K562 (cell line): ENCODE data around the gene ISG20L2. TPM values are rescaled to one million over a fixed set of nuclear protein-coding genes. Genes with fewer than 3 reads are reported as not detected.

ENCODE experiments used
- ARNT ChIP-seq, 2 experiments: fragments of 450-650 bp; IDR thresholded peaks; 2 replicates each; pipeline ENCODE4 v1.6.1; 2016; ENCODE audit warnings: mild to moderate bottlenecking in 1 of 2
- BRCA1 ChIP-seq, 2 experiments: fragments of 450-650 bp in 1 of 2; sonication (generic) in 1 of 2; formaldehyde crosslinking in 1 of 2; IDR thresholded peaks; 2 replicates each; pipeline versions ENCODE4 v1.5.0 to v1.6.1; 2017 to 2020; ENCODE audit warnings: mild to moderate bottlenecking in 1 of 2, missing genetic modification reagents in 1 of 2
- CREM ChIP-seq: IDR thresholded peaks from 2 replicates; pipeline ENCODE4 v1.6.1; 2014; ENCODE audit warnings: antibody characterized with exemption, low read depth
- DNMT1 ChIP-seq: fragments of 450-650 bp; IDR thresholded peaks from 2 replicates; pipeline ENCODE4 v1.6.1; 2016; ENCODE audit warnings: antibody characterized with exemption, mild to moderate bottlenecking
- ELF4 ChIP-seq: fragments of 450-650 bp; formaldehyde crosslinking; IDR thresholded peaks from 2 replicates; pipeline ENCODE4 v1.4.0; 2022; ENCODE audit warnings: missing genetic modification characterization
- ETV5 ChIP-seq: sonication (generic); formaldehyde crosslinking; IDR thresholded peaks from 2 replicates; pipeline ENCODE4 v1.4.0; 2020; ENCODE audit warnings: low read depth, mild to moderate bottlenecking, missing genetic modification reagents
- FOXJ2 ChIP-seq: fragments of 200-800 bp; sonication (Bioruptor generic); IDR thresholded peaks from 2 replicates; pipeline ENCODE4 v1.6.1; 2016; ENCODE audit warnings: missing genetic modification characterization, missing compliant biosample characterization
- GABPA ChIP-seq: fragments of 200-800 bp; sonication (Bioruptor generic); conservative IDR thresholded peaks from 2 replicates; pipeline ENCODE4 v1.6.1; 2016; ENCODE audit warnings: low read depth, missing genetic modification characterization, missing compliant biosample characterization
- GABPB1 ChIP-seq: sonication (generic); formaldehyde crosslinking; IDR thresholded peaks from 2 replicates; pipeline ENCODE4 v1.8.0; 2022; ENCODE audit warnings: mild to moderate bottlenecking, missing genetic modification reagents
- GTF2E2 ChIP-seq: fragments of 200-800 bp; sonication (Bioruptor generic); IDR thresholded peaks from 2 replicates; pipeline ENCODE4 v1.6.1; 2016; ENCODE audit warnings: missing genetic modification characterization, missing compliant biosample characterization
- TCF7L2 ChIP-seq: fragments of 150-350 bp; IDR thresholded peaks from 2 replicates; pipeline ENCODE4 v1.6.1; 2016; ENCODE audit warnings: low read depth, mild to moderate bottlenecking, low read length, moderate library complexity
- TRIM28 ChIP-seq: fragments of 450-650 bp; IDR thresholded peaks from 2 replicates; pipeline ENCODE4 v1.6.1; 2017
- ZBTB7A ChIP-seq: IDR thresholded peaks from 2 replicates; pipeline ENCODE4 v1.6.1; 2011; ENCODE audit warnings: low read depth, mild to moderate bottlenecking, low read length, moderate library complexity, borderline replicate concordance; ENCODE audit not compliant: control insufficient read depth
- ZC3H4 ChIP-seq: sonication (generic); formaldehyde crosslinking; IDR thresholded peaks from 2 replicates; pipeline ENCODE4 v1.9.0; 2021; ENCODE audit warnings: missing genetic modification reagents, borderline replicate concordance
- ZFX ChIP-seq: sonication (generic); formaldehyde crosslinking; IDR thresholded peaks from 2 replicates; pipeline ENCODE4 v1.8.0; 2022; ENCODE audit warnings: mild to moderate bottlenecking, missing genetic modification reagents, moderate library complexity
- ZNF584 ChIP-seq: fragments of 200-800 bp; sonication (Bioruptor generic); IDR thresholded peaks from 2 replicates; pipeline ENCODE4 v1.6.1; 2016; ENCODE audit warnings: low read depth, mild to moderate bottlenecking, missing genetic modification characterization, missing compliant biosample characterization
- ZNF589 ChIP-seq: fragments of 200-800 bp; sonication (Bioruptor generic); IDR thresholded peaks from 2 replicates; pipeline ENCODE4 v1.6.1; 2016; ENCODE audit warnings: low read depth, missing genetic modification characterization, missing compliant biosample characterization
- ZNF644 ChIP-seq: fragments of 200-800 bp; sonication (Bioruptor generic); IDR thresholded peaks from 2 replicates; pipeline ENCODE4 v1.6.1; 2016; ENCODE audit warnings: low read depth, missing genetic modification characterization, missing compliant biosample characterization
- ZNF707 ChIP-seq: fragments of 250-450 bp; sonication (Bioruptor Pico); conservative IDR thresholded peaks from 2 replicates; pipeline ENCODE4 v1.8.0; 2022; ENCODE audit warnings: inconsistent platforms, mild to moderate bottlenecking, moderate library complexity
- polyA plus RNA-seq, 8 experiments: library from polyadenylated mRNA; depleted of rRNA in 4 of 8; stranded (reverse) in 5 of 8; unstranded in 3 of 8; fragments of >200 nt; fragmentation: Nextera tagmentation in 2 of 8; fragmentation: Illumina TruSeq in 1 of 8; extraction: Ambion mirVana in 2 of 8; extraction: Trizol in 1 of 8; gene quantifications; 2 replicates each; pipeline versions ENCODE4 v1.2.1 to v1.2.3, GENCODE V29; 2011 to 2014; ENCODE audit warnings: inconsistent platforms in 1 of 8, missing spikeins in 1 of 8
- total RNA-seq, 7 experiments: library from RNA; depleted of rRNA in 6 of 7; stranded (reverse); fragments of >200 nt in 6 of 7; fragmentation: Illumina TruSeq in 2 of 7; extraction: Trizol in 2 of 7; gene quantifications; 2 replicates each; pipeline versions ENCODE4 v1.2.1 to v1.2.3, GENCODE V29; 2011 to 2021; ENCODE audit warnings: low replicate concordance in 1 of 7
- TF ChIP-seq, protein P1 (sequence below): sonication (generic); formaldehyde crosslinking; IDR thresholded peaks from 2 replicates; pipeline ENCODE4 v1.8.0; 2022; ENCODE audit warnings: mild to moderate bottlenecking, missing genetic modification reagents
- TF ChIP-seq, protein P2 (sequence below): sonication (generic); formaldehyde crosslinking; IDR thresholded peaks from 2 replicates; pipeline ENCODE4 v1.8.0; 2022; ENCODE audit warnings: missing genetic modification reagents, mild to moderate bottlenecking, moderate library complexity, borderline replicate concordance
- TF ChIP-seq, protein P3 (sequence below): sonication (generic); formaldehyde crosslinking; IDR thresholded peaks from 2 replicates; pipeline ENCODE4 v1.5.0; 2020; ENCODE audit warnings: missing genetic modification reagents

The ISG20L2 gene
- total and polyA plus RNA-seq, 9 of the 15 experiments (the other 6 are each of a cell fraction or from before 2014, with no cell fraction given), result 21.3 to 130 (median 50.3) TPM

DNA sequence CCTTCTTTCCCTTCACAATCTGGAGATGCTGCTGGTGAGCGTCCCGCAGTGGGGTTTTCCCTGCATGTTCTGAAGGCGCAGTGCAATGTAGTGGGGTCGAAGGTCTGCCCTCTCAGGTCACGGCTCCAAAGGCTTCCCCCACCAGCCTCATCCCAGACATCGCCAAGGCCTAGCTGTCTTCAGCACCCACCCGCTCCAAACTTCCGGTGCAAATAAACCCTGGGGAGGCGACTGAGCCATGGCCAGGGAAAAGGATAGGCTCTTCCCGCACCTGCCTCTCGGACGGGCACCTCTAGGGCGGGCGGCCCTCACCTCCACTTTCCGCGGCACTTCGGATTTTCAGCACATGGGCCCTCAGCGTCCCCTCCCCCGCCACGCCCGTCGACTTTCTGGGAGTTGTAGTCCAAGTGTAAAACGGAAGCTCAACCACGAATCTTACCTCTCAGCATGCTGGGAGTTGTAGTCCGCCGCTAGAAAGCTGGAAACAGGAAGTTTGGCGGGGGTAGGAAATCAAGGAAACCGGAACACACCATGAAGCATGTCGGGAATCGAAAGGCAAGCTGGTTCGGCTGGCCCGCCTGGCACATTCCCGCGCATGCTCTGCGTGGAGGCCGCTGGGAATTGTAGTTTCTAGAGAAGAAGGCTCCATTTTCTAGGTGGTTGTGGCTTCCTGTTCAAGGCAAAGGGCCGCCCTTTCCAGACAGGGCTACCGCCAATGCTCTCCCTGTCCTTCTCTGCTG lies 12.3 kb upstream of the ISG20L2 start, which contains the start of gene MRPL24 (continued):
- TF ChIP-seq ETV5 (CRISPR knock-in tag) (peak; percentile 93; the same call in 1 of the 2 replicates), CREM (peak; percentile 96), TCF7L2 (0 out of 2 replicates have a peak, but pooled peaks have one; percentile 33), ZNF584 (CRISPR knock-in tag) (peak; percentile 85; the same call in 1 of the 2 replicates), ZFX (CRISPR knock-in tag) (peak; percentile 97), GABPA (tag) (peak; percentile 98), DNMT1 (0 out of 2 replicates have a peak, but pooled peaks have one; percentile 37), TRIM28 (peak; percentile 17; the same call in 1 of the 2 replicates), ELF4 (CRISPR knock-in tag) (peak; percentile 94), ZNF589 (CRISPR knock-in tag) (peak; percentile 68; the same call in 1 of the 2 replicates), GTF2E2 (tag) (no peak), FOXJ2 (peak; percentile 92), ZNF707 (no peak), ZBTB7A (peak; percentile 55; the same call in 1 of the 2 replicates), ZC3H4 (CRISPR knock-in tag) (0 out of 2 replicates have a peak, but pooled peaks have one; percentile 32), ZNF644 (tag) (peak; percentile 89), ARNT (IDR thresholded peaks at IDR 0.05) (0 out of 4 replicates have a peak, but pooled peaks of 1 of the 2 experiments have one; percentile 18), GABPB1 (peak; percentile 99), BRCA1 (IDR thresholded peaks at IDR 0.05) (no peak), BRCA1 (CRISPR knock-in tag; IDR thresholded peaks at IDR 0.05) (0 out of 2 replicates have a peak, but pooled peaks have one; percentile 55)
- TF ChIP-seq, protein P1, sequence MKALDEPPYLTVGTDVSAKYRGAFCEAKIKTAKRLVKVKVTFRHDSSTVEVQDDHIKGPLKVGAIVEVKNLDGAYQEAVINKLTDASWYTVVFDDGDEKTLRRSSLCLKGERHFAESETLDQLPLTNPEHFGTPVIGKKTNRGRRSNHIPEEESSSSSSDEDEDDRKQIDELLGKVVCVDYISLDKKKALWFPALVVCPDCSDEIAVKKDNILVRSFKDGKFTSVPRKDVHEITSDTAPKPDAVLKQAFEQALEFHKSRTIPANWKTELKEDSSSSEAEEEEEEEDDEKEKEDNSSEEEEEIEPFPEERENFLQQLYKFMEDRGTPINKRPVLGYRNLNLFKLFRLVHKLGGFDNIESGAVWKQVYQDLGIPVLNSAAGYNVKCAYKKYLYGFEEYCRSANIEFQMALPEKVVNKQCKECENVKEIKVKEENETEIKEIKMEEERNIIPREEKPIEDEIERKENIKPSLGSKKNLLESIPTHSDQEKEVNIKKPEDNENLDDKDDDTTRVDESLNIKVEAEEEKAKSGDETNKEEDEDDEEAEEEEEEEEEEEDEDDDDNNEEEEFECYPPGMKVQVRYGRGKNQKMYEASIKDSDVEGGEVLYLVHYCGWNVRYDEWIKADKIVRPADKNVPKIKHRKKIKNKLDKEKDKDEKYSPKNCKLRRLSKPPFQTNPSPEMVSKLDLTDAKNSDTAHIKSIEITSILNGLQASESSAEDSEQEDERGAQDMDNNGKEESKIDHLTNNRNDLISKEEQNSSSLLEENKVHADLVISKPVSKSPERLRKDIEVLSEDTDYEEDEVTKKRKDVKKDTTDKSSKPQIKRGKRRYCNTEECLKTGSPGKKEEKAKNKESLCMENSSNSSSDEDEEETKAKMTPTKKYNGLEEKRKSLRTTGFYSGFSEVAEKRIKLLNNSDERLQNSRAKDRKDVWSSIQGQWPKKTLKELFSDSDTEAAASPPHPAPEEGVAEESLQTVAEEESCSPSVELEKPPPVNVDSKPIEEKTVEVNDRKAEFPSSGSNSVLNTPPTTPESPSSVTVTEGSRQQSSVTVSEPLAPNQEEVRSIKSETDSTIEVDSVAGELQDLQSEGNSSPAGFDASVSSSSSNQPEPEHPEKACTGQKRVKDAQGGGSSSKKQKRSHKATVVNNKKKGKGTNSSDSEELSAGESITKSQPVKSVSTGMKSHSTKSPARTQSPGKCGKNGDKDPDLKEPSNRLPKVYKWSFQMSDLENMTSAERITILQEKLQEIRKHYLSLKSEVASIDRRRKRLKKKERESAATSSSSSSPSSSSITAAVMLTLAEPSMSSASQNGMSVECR (CRISPR knock-in tag), result peak; percentile 97
- TF ChIP-seq, protein P2, sequence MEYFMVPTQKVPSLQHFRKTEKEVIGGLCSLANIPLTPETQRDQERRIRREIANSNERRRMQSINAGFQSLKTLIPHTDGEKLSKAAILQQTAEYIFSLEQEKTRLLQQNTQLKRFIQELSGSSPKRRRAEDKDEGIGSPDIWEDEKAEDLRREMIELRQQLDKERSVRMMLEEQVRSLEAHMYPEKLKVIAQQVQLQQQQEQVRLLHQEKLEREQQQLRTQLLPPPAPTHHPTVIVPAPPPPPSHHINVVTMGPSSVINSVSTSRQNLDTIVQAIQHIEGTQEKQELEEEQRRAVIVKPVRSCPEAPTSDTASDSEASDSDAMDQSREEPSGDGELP, result peak; percentile 94
- TF ChIP-seq, protein P3, sequence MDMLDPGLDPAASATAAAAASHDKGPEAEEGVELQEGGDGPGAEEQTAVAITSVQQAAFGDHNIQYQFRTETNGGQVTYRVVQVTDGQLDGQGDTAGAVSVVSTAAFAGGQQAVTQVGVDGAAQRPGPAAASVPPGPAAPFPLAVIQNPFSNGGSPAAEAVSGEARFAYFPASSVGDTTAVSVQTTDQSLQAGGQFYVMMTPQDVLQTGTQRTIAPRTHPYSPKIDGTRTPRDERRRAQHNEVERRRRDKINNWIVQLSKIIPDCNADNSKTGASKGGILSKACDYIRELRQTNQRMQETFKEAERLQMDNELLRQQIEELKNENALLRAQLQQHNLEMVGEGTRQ (CRISPR knock-in tag), result no peak
